ENCODE data around the gene NFATC1. TPM values are rescaled to one million over a fixed set of nuclear protein-coding genes. Genes with fewer than 3 reads are reported as not detected.
A peak's percentile ranks its signal among the peaks of the same experiment; 100 is the strongest.

Gene NFATC1
- total RNA-seq, 1 donor from 2014 or later: 6.1 TPM

- no peak for TF ChIP-seq CTCF (conservative IDR thresholded peaks at IDR 0.05)
- H3K27ac Mint-ChIP-seq: no peak overlapping the region
Measured at GRCh38 chr18:79568543-79569205, 172.9 kb downstream of the NFATC1 start.

GRCh38 chr18:79569720-79570119 is 174.0 kb downstream of the NFATC1 start:
- Mint-ChIP-seq H3K36me3 (no peaks in the 10 kb centered on the region), H3K27ac (no peak overlapping the region), H3K9me3 (peaks cover 5% of the 10 kb centered on the region), H3K4me3 (no peak overlapping the region), H3K27me3 (peaks cover 13% of the 10 kb centered on the region), H3K4me1 (ENCODE audit: unreplicated experiment) (peaks cover 36% of the 10 kb centered on the region)
- peak; percentile 47 for DNase-seq (ENCODE audit: extremely low spot score, unreplicated experiment)
- no peak for TF ChIP-seq CTCF (conservative IDR thresholded peaks at IDR 0.05)

More at GRCh38 chr18:79568543-79569205, 172.9 kb downstream of the NFATC1 start:
- Mint-ChIP-seq H3K4me3 (no peak overlapping the region), H3K36me3 (no peaks in the 10 kb centered on the region), H3K9me3 (peaks cover 5% of the 10 kb centered on the region), H3K4me1 (ENCODE audit: unreplicated experiment) (peaks cover 36% of the 10 kb centered on the region), H3K27me3 (peaks cover 13% of the 10 kb centered on the region)
- peak; percentile 39 for DNase-seq (ENCODE audit: extremely low spot score, unreplicated experiment)

- Mint-ChIP-seq H3K27ac (peak overlapping the region; percentile 43), H3K9me3 (peaks cover 5% of the 10 kb centered on the region), H3K36me3 (no peaks in the 10 kb centered on the region), H3K4me3 (no peak overlapping the region), H3K27me3 (peaks cover 13% of the 10 kb centered on the region), H3K4me1 (ENCODE audit: unreplicated experiment) (peaks cover 36% of the 10 kb centered on the region)
- DNase-seq (ENCODE audit: extremely low spot score, unreplicated experiment): peak; percentile 68
- no peak for TF ChIP-seq CTCF (conservative IDR thresholded peaks at IDR 0.05)
Measured at GRCh38 chr18:79570266-79571201, 174.8 kb downstream of the NFATC1 start.

GRCh38 chr18:79571211-79572092 is 175.7 kb downstream of the NFATC1 start:
- no peak overlapping the region for H3K4me3 Mint-ChIP-seq
- peaks cover 13% of the 10 kb centered on the region for H3K27me3 Mint-ChIP-seq
- H3K4me1 Mint-ChIP-seq (ENCODE audit: unreplicated experiment): peaks cover 34% of the 10 kb centered on the region
- no peak for TF ChIP-seq CTCF (conservative IDR thresholded peaks at IDR 0.05)
- no peaks in the 10 kb centered on the region for H3K36me3 Mint-ChIP-seq
- H3K9me3 Mint-ChIP-seq: peaks cover 5% of the 10 kb centered on the region
- peak overlapping the region; percentile 43 for H3K27ac Mint-ChIP-seq
- peak; percentile 59 for DNase-seq (ENCODE audit: extremely low spot score, unreplicated experiment)

- Mint-ChIP-seq H3K36me3 (no peaks in the 10 kb centered on the region), H3K4me1 (ENCODE audit: unreplicated experiment) (peaks cover 26% of the 10 kb centered on the region), H3K27ac (no peak overlapping the region), H3K27me3 (peaks cover 13% of the 10 kb centered on the region), H3K4me3 (no peak overlapping the region), H3K9me3 (peaks cover 5% of the 10 kb centered on the region)
- no peak for TF ChIP-seq CTCF (conservative IDR thresholded peaks at IDR 0.05)
- peak; percentile 57 for DNase-seq (ENCODE audit: extremely low spot score, unreplicated experiment)
Measured at GRCh38 chr18:79572093-79572780, 176.5 kb downstream of the NFATC1 start.

All from type B pancreatic cell (in vitro differentiated cells).